ENCODE data around the gene ASTL.

Gene ASTL

GRCh38 chr2:96121414-96121813 lies 16.9 kb downstream of the ASTL start:
- no peak for DNase-seq (ENCODE audit: low read depth in 2 of 2)
- no peak for TF ChIP-seq CTCF (IDR thresholded peaks at IDR 0.05; ENCODE audit: low read depth, low read length)
- H3K4me3 ChIP-seq (replicated peaks in 1 of 2; ENCODE audit: low read depth in 2 of 2, low read length in 2 of 2), result no peak overlapping the region

- H3K4me3 ChIP-seq (replicated peaks in 1 of 2; ENCODE audit: low read depth in 2 of 2, low read length in 2 of 2), result no peak overlapping the region
- TF ChIP-seq CTCF (IDR thresholded peaks at IDR 0.05; ENCODE audit: low read depth, low read length), result no peak
- no peak for DNase-seq (ENCODE audit: low read depth in 2 of 2)
Observed at GRCh38 chr2:96120991-96121390, 17.3 kb downstream of the ASTL start.

- no peak for DNase-seq (ENCODE audit: low read depth in 2 of 2)
- H3K4me3 ChIP-seq (replicated peaks in 1 of 2; ENCODE audit: low read depth in 2 of 2, low read length in 2 of 2), result no peak overlapping the region
- no peak for TF ChIP-seq CTCF (IDR thresholded peaks at IDR 0.05; ENCODE audit: low read depth, low read length)
Observed at GRCh38 chr2:96120091-96120720, 18.1 kb downstream of the ASTL start.

- DNase-seq (ENCODE audit: low read depth in 2 of 2), result no peak
- no peak for TF ChIP-seq CTCF (IDR thresholded peaks at IDR 0.05; ENCODE audit: low read depth, low read length)
- no peak overlapping the region for H3K4me3 ChIP-seq (replicated peaks in 1 of 2; ENCODE audit: low read depth in 2 of 2, low read length in 2 of 2)
Observed at GRCh38 chr2:96119389-96119751, 18.9 kb downstream of the ASTL start.

- TF ChIP-seq CTCF (IDR thresholded peaks at IDR 0.05; ENCODE audit: low read depth, low read length), result no peak
- H3K4me3 ChIP-seq (replicated peaks in 1 of 2; ENCODE audit: low read depth in 2 of 2, low read length in 2 of 2), result no peak overlapping the region
- no peak for DNase-seq (ENCODE audit: low read depth in 2 of 2)
Observed at GRCh38 chr2:96118698-96119388, 19.5 kb downstream of the ASTL start.

- DNase-seq (ENCODE audit: low read depth in 2 of 2), result no peak
- H3K4me3 ChIP-seq (replicated peaks in 1 of 2; ENCODE audit: low read depth in 2 of 2, low read length in 2 of 2), result no peak overlapping the region
- no peak for TF ChIP-seq CTCF (IDR thresholded peaks at IDR 0.05; ENCODE audit: low read depth, low read length)
Observed at GRCh38 chr2:96117701-96118588, 20.4 kb downstream of the ASTL start.

All from cardiac fibroblast (primary cell).